Vagina (tissue), 2 donors: ENCODE data around the gene TBC1D21. TPM values are rescaled to one million over a fixed set of nuclear protein-coding genes. Genes with fewer than 3 reads are reported as not detected.
A peak's percentile ranks its signal among the peaks of the same experiment; 100 is the strongest.
"Not testable (repeated sequence)": the region's sequence is repeated elsewhere in the genome, so short reads cannot be mapped to it uniquely, and the experiment has no call there.

Experiments used
- DNase-seq, 2 donors: peaks; one replicate each; pipeline ENCODE4 v3.0.0-alpha.2; 2017; ENCODE audit errors: extremely low spot score in 2 of 2
- H3K27ac ChIP-seq: fragments of 200-600 bp; sonication (generic); one replicate; pipeline ENCODE4 v1.5.1; 2019
- H3K27me3 ChIP-seq: fragments of 200-600 bp; sonication (generic); one replicate; pipeline ENCODE4 v1.5.1; 2019
- H3K36me3 ChIP-seq, 2 donors: fragments of 200-600 bp; sonication (generic); one replicate each; pipeline ENCODE4 v1.5.1; 2017 to 2019
- H3K4me1 ChIP-seq: fragments of 200-600 bp; sonication (generic); one replicate; pipeline ENCODE4 v1.5.1; 2019
- H3K4me3 ChIP-seq, 2 donors: fragments of 200-600 bp; sonication (generic); 1 replicate in 1 of 2; 2 replicates in 1 of 2; pipeline ENCODE4 v1.5.1; 2016 to 2019
- H3K9me3 ChIP-seq: fragments of 200-600 bp; sonication (generic); one replicate; pipeline ENCODE4 v1.5.1; 2019
- POLR2A ChIP-seq, 2 donors: fragments of 450-650 bp; IDR thresholded peaks; one replicate each; pipeline ENCODE4 v1.6.1; 2017; ENCODE audit warnings: antibody characterized with exemption in 2 of 2, mild to moderate bottlenecking in 2 of 2, moderate library complexity in 2 of 2
- POLR2AphosphoS5 ChIP-seq, 2 donors: sonication (generic); formaldehyde crosslinking; IDR thresholded peaks; one replicate each; pipeline ENCODE4 v1.9.0; 2017; ENCODE audit warnings: antibody characterized with exemption in 2 of 2, mild to moderate bottlenecking in 2 of 2, low read depth in 1 of 2; ENCODE audit not compliant: insufficient read depth in 1 of 2
- intact Hi-C: fragments of 100-400 bp; cut with DNase I; formaldehyde crosslinking; loops from one replicate; pipeline ENCODE4 v1.15.1; 2023
- total RNA-seq: library from RNA; depleted of rRNA; stranded (reverse); fragments of >200 nt; gene quantifications from one replicate; pipeline ENCODE4 v1.2.3, GENCODE V29; 2016
- TF ChIP-seq, protein P1 (sequence below), 3 experiments: fragments of 450-650 bp in 2 of 3; fragments of 200-600 bp in 1 of 3; sonication (generic) in 1 of 3; IDR thresholded peaks; one replicate each; pipeline ENCODE4 v1.5.1; 2017 to 2019; ENCODE audit warnings: antibody characterized with exemption in 3 of 3, mild to moderate bottlenecking in 2 of 3, moderate library complexity in 2 of 3

TBC1D21 gene
- total RNA-seq, 1 donor from 2014 or later, result not detected

DNA sequence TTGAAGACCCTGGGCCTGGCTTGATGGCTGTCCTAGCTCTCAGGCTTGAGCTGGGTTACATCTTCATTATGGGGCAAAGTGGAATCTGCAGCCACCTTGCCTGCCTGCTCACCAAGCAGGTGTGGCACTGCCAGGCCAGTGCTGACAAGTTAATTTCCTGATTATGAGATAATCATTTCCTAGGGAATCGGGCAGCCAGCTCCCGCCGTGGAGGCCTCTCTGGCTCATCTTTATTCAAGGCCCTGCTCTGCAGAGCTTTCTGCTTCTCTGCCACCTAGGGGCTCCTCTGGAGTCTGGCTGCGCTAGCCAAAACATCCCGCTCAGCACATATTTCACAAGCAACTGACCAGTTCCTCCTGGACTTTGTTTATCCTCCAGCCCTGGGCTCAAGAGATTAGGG is 62.8 kb downstream of the TBC1D21 start:
- no peak for DNase-seq
- peak in 1 of 2 donors; percentile 29 for TF ChIP-seq POLR2AphosphoS5 (IDR thresholded peaks at IDR 0.05; ENCODE audit: insufficient read depth in 1 of 2, low read depth in 1 of 2)
- TF ChIP-seq POLR2A (IDR thresholded peaks at IDR 0.05), result no peak
- TF ChIP-seq, protein P1, sequence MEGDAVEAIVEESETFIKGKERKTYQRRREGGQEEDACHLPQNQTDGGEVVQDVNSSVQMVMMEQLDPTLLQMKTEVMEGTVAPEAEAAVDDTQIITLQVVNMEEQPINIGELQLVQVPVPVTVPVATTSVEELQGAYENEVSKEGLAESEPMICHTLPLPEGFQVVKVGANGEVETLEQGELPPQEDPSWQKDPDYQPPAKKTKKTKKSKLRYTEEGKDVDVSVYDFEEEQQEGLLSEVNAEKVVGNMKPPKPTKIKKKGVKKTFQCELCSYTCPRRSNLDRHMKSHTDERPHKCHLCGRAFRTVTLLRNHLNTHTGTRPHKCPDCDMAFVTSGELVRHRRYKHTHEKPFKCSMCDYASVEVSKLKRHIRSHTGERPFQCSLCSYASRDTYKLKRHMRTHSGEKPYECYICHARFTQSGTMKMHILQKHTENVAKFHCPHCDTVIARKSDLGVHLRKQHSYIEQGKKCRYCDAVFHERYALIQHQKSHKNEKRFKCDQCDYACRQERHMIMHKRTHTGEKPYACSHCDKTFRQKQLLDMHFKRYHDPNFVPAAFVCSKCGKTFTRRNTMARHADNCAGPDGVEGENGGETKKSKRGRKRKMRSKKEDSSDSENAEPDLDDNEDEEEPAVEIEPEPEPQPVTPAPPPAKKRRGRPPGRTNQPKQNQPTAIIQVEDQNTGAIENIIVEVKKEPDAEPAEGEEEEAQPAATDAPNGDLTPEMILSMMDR (IDR thresholded peaks at IDR 0.05), result no peak
- Histone ChIP-seq H3K27me3 (no peaks in the 10 kb centered on the region), H3K9me3 (no peaks in the 10 kb centered on the region), H3K4me3 (no peak overlapping the region), H3K4me1 (peaks cover 36% of the 10 kb centered on the region), H3K27ac (peak overlapping the region; percentile 66), H3K36me3 (no peaks in the 10 kb centered on the region)
- intact Hi-C loops, result no loop called here

DNA sequence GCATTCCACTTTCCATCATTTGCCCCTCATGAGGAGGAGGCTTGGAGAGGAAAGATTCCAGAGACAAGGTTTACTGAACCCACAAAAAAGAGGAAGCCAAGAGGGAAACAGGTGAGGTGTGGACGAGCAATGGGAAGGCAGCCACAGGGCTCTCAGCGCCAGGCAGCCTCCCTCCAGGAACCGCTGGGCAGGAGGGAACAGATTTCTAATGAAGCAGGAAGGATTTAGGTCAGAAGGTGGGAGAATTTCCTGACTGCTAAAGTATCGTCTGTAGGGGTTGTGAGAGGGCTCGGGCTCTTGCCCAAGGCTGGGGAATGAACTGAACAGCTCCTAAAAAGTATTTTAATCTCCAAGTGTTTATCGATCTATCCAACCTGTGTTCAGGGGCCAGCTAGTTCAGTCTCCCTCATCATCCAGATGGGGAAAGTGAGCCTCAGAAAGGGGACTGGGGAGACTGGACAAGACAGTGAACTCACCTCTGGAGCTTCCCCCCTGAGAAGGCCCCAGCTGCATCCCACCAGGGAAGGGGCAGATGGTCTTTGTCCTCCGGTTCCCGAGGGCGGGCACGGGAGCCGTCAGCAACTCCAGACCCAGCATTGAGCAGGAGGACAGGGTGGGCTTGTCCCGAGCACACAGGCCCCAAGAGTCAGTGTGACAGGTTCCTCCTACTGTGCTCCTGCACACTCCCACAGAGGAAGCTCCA is 63.4 kb downstream of the TBC1D21 start:
- intact Hi-C loops, result no loop called here
- H3K4me1 ChIP-seq, result peaks cover 41% of the 10 kb centered on the region
- no peaks in the 10 kb centered on the region for H3K9me3 ChIP-seq
- no peak for TF ChIP-seq POLR2A (IDR thresholded peaks at IDR 0.05)
- TF ChIP-seq, protein P1 (IDR thresholded peaks at IDR 0.05), result no peak
- TF ChIP-seq POLR2AphosphoS5 (IDR thresholded peaks at IDR 0.05; ENCODE audit: insufficient read depth in 1 of 2, low read depth in 1 of 2), result no peak
- peak overlapping the region; percentile 66 for H3K27ac ChIP-seq
- H3K4me3 ChIP-seq, result no peak overlapping the region
- DNase-seq, result no peak
- H3K36me3 ChIP-seq, result no peaks in the 10 kb centered on the region
- H3K27me3 ChIP-seq, result no peaks in the 10 kb centered on the region

DNA sequence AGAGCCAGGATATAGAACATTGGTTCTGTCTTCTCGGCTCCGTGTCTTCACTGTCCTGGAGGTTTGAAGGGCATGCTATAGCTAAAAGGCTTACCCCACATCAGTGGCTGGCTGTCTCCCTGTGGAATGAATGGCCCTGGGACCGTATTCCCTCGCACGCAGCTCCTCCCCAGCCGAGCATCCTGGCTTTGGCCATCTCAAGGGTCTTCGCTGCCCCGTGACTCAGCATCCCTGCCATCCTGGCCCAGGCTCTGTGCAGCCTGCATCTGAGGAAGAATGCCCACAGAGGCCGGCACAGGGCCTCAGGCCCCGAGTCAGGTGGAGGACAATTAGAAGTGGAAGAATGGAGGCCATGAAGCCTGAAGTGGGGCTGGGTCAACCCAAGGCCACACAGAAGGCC is 63.9 kb downstream of the TBC1D21 start:
- Histone ChIP-seq H3K36me3 (no peaks in the 10 kb centered on the region), H3K27me3 (no peaks in the 10 kb centered on the region), H3K9me3 (no peaks in the 10 kb centered on the region), H3K27ac (peak overlapping the region; percentile 7), H3K4me1 (peaks cover 42% of the 10 kb centered on the region), H3K4me3 (no peak overlapping the region)
- TF ChIP-seq, protein P1 (IDR thresholded peaks at IDR 0.05), result no peak
- TF ChIP-seq POLR2A (IDR thresholded peaks at IDR 0.05) (no peak), POLR2AphosphoS5 (IDR thresholded peaks at IDR 0.05; ENCODE audit: insufficient read depth in 1 of 2, low read depth in 1 of 2) (no peak)
- intact Hi-C loops, result no loop called here
- DNase-seq, result no peak

DNA sequence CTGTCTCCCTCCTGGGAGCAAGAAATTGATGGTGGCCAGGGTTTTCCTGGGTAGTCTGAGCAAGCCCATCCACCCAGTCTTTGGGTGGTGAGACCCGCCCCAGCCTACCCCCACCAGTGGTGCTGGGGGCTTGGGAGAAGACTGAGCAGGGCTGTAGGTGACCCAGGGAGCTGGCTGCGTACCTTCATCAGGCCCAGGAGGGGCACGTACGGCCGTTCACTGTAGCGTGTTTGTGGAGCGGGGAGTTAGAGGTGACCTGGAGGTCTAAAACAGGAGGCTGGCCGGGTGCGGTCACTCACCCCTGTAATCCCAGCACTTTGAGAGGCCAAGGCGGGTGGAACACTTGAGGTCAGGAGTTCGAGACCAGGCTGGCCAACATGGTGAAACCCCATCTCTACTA is 64.4 kb downstream of the TBC1D21 start:
- TF ChIP-seq POLR2A (IDR thresholded peaks at IDR 0.05), result no peak
- TF ChIP-seq POLR2AphosphoS5 (IDR thresholded peaks at IDR 0.05; ENCODE audit: insufficient read depth in 1 of 2, low read depth in 1 of 2), result no peak
- TF ChIP-seq, protein P1 (IDR thresholded peaks at IDR 0.05), result no peak
- H3K9me3 ChIP-seq, result no peaks in the 10 kb centered on the region
- H3K27me3 ChIP-seq, result no peaks in the 10 kb centered on the region
- H3K4me1 ChIP-seq, result peaks cover 42% of the 10 kb centered on the region
- intact Hi-C loops, result no loop called here
- DNase-seq, result no peak
- H3K27ac ChIP-seq, result peak overlapping the region; percentile 7
- H3K4me3 ChIP-seq, result no peak overlapping the region
- H3K36me3 ChIP-seq, result no peaks in the 10 kb centered on the region

DNA sequence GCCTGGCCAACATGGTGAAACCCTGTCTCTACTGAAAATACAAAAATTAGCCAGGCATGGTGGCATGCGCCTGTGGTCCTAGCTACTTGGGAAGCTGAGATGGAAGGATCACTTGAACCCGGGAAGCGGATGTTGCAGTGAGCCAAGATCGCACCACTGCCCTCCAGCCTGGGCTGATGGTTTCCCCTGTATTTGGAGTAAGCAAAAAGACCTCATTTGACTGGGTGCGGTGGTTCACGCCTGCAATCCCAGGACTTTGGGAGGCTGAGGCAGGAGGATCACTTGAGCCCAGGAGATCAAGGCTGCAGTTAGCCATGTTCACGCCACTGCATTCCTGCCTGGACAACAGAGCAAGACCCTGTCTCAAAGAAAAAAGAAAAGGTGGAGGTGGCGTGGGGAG is 65.2 kb downstream of the TBC1D21 start:
- peaks cover 42% of the 10 kb centered on the region for H3K4me1 ChIP-seq
- intact Hi-C loops, result not testable (repeated sequence)

More for the DNA sequence above, 65.2 kb downstream of the TBC1D21 start:
- not testable (repeated sequence) for H3K9me3 ChIP-seq, DNase-seq, H3K36me3 ChIP-seq, H3K27ac ChIP-seq, H3K27me3 ChIP-seq, H3K4me3 ChIP-seq

Other genes starting within 250 kb of the TBC1D21 start
- 139 TPM for gene NPTN, start 240.2 kb upstream of the TBC1D21 start, total RNA-seq
- gene CD276, start 189.2 kb upstream of the TBC1D21 start, total RNA-seq, result 78.1 TPM
- 5.6 TPM for gene INSYN1, start 120.2 kb upstream of the TBC1D21 start, total RNA-seq
- gene LOXL1, start 52.9 kb downstream of the TBC1D21 start, total RNA-seq, result 29.0 TPM
- 15.0 TPM for gene STOML1, start 118.7 kb downstream of the TBC1D21 start, total RNA-seq
- gene PML, start 121.2 kb downstream of the TBC1D21 start, total RNA-seq, result 107 TPM
- gene GOLGA6A, start 209.0 kb downstream of the TBC1D21 start, total RNA-seq, result 0.25 TPM